H1 (cell line): ENCODE results near the gene ANXA4.

Source experiments
- CREB1 ChIP-seq: IDR thresholded peaks from 2 replicates; pipeline ENCODE4 v1.6.1; 2012; ENCODE audit warnings: inconsistent platforms
- CTCF ChIP-seq, 3 experiments: IDR thresholded peaks; 1 replicate in 2 of 3; 2 replicates in 1 of 3; pipeline versions ENCODE4 v1.5.1 to v1.6.1; 2011; ENCODE audit warnings: low read length in 3 of 3, mild to moderate bottlenecking in 3 of 3, inconsistent platforms in 2 of 3, low read depth in 1 of 3, moderate library complexity in 1 of 3; ENCODE audit not compliant: insufficient read depth in 1 of 3; ENCODE audit errors: control extremely low read depth in 1 of 3
- EP300 ChIP-seq, 2 experiments: IDR thresholded peaks; 1 replicate in 1 of 2; 2 replicates in 1 of 2; pipeline ENCODE4 v1.6.1; 2011 to 2012; ENCODE audit warnings: low read depth in 2 of 2, low read length in 2 of 2, mild to moderate bottlenecking in 2 of 2, borderline replicate concordance in 1 of 2, inconsistent platforms in 1 of 2, moderate library complexity in 1 of 2
- KDM1A ChIP-seq: fragments of 200-600, 300-600 bp; sonication (generic); IDR thresholded peaks from 2 replicates; pipeline ENCODE4 v1.7.1; 2016; ENCODE audit warnings: mild to moderate bottlenecking, low read length, borderline replicate concordance
- PHF8 ChIP-seq: fragments of 200-600 bp; sonication (generic); conservative IDR thresholded peaks from 2 replicates; pipeline ENCODE4 v1.7.1; 2012; ENCODE audit warnings: low read depth, mild to moderate bottlenecking, inconsistent platforms, low read length, moderate library complexity
- RFX5 ChIP-seq: IDR thresholded peaks from 2 replicates; pipeline ENCODE4 v1.6.1; 2011; ENCODE audit warnings: low read depth, low read length, improper control_type of control experiment, borderline replicate concordance
- SIRT6 ChIP-seq: IDR thresholded peaks from one replicate; pipeline ENCODE4 v1.7.1; 2012; ENCODE audit warnings: low read length, inconsistent platforms
- SUZ12 ChIP-seq: fragments of 200-600 bp; sonication (generic); IDR thresholded peaks from 2 replicates; pipeline ENCODE4 v1.6.1; 2012; ENCODE audit warnings: mild to moderate bottlenecking, inconsistent platforms, low read length, moderate library complexity, mixed read lengths

DNA sequence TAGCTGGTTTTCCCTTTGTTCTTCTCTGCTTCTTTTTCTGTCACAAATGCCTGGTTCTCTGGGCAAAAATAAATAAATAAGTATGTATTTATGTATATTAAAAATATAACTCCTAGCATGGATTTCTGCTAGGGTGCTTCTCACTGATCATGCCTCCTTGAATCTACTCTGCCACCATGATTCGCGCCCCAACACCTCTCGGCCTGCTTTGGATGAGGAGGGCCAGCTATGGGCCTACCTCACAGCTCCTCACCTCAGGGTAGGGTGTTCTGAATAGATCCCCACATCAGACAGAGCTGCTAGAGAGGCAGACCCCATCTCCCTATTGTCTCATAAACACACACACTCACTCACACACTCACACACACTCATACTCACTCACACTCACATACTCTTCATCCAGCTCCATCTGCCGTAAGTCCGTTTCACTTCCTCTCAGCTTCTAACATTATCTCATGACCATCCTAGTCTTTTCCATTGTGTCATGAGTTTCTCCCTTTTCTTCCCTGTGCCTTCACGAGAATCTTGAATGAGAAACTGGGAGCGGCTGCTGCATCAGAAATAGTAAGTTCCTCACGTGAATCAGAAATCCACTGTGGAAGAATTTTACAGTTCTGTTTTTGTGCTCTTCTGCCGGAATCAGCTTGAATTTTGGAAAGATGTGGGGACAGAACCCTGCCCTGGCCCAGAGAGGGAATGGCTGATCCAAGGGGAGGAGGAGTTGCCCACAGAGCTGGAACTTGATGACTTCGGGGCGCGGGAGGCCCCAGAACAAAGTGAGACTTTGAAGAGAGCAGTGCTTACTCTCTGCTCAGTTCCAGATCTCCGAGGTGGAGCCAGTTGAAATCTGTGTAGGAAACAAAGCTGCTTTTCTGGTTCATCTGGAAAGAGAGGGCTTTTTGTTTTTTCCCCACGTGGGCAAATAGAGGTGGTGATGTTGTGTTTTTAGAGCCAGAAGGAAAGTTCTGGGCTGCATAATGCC, 20.9 kb downstream of the ANXA4 start:
- TF ChIP-seq CREB1 = no peak
- no peak for TF ChIP-seq RFX5
- no peak for TF ChIP-seq KDM1A
- no peak for TF ChIP-seq EP300 (IDR thresholded peaks at IDR 0.05; ENCODE audit: borderline replicate concordance in 1 of 2, low read depth in 2 of 2, low read length in 2 of 2)
- TF ChIP-seq CTCF (IDR thresholded peaks at IDR 0.05; ENCODE audit: control extremely low read depth in 1 of 3, insufficient read depth in 1 of 3, low read depth in 1 of 3, low read length in 3 of 3) = no peak
- TF ChIP-seq SUZ12 = no peak
- TF ChIP-seq SIRT6 = no peak
- TF ChIP-seq PHF8 = no peak
